Activated CD4-positive, alpha-beta T cell treated with anti-CD3 and anti-CD28 coated beads, Interleukin-2, Interleukin-4, amounts not matched to agents 100 ng/mL and 50 ng/mL, durations not matched to agents 16 hours and 8 hours (primary cell): ENCODE measurements around the gene COL18A1.
"Not testable (repeated sequence)": the region's sequence is repeated elsewhere in the genome, so short reads cannot be mapped to it uniquely, and the experiment has no call there.

Experiments used
- DNase-seq: peaks from one replicate; pipeline ENCODE4 v3.0.0-alpha.2; 2020; ENCODE audit warnings: low spot score

Gene COL18A1

DNA sequence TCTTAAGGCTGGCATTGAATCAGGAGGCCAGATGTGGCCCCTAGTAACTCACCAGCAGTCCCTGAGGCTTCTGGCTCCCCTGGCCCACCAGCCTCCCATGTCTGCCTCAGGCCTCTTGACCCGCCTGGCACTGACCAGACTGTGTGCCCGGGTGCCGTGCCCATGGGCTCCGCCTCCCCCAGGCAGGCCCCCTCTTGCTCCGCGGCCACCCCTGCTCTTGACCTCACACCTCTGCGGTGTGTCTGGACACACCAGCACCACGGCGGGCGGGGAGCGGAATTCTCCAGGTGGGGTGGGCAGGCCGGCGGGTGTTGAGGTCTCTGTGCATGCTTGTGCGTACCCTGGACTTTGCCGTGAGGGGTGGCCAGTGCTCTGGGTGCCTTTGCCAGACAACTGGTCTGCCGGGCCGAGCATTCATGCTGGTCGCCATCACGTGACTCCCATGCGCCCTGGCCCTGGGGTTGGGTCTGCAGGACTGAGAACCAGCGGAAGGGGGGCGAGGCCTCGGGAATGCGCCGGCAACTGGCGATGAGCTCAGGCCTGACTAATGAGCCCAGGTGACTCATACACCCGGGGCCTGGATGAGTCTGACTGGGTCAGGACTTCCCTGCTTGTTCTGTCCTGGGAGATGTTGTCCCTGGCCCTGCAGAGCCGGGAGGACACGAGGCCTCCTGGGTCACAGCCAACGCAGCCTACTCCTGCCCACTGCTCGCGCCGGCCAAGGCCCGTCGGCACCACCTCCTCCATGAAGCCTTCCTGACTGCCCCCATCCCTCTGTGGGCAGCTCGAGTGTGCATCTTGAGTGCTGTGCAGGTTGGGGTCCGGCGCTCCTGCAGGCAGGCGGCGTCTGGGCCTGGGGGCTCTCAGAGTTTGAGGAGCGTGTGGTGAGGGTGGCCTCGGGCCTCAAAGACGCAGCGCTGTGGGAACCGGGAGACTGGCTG, 22.6 kb downstream of the COL18A1 start:
- DNase-seq = no peak

DNA sequence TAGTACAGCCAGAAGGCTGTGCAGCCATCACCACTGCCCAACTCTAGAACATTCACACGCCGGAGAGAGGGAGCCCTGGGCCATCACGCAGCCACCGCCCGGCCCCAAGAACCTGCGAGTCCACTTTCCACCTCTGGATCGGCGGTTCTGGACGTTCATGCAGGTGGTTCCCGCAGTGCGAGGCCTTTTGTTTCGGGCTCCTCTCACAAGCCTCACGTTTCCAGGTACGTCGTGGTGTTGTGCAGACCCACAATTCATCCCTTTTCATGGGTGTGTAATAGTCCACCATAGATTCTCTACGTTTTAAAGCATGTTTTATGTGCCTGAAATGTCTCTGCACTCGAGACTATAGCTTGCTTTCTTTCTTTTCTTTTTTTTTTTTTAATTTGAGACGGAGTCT, 23.6 kb downstream of the COL18A1 start:
- no peak for DNase-seq

DNA sequence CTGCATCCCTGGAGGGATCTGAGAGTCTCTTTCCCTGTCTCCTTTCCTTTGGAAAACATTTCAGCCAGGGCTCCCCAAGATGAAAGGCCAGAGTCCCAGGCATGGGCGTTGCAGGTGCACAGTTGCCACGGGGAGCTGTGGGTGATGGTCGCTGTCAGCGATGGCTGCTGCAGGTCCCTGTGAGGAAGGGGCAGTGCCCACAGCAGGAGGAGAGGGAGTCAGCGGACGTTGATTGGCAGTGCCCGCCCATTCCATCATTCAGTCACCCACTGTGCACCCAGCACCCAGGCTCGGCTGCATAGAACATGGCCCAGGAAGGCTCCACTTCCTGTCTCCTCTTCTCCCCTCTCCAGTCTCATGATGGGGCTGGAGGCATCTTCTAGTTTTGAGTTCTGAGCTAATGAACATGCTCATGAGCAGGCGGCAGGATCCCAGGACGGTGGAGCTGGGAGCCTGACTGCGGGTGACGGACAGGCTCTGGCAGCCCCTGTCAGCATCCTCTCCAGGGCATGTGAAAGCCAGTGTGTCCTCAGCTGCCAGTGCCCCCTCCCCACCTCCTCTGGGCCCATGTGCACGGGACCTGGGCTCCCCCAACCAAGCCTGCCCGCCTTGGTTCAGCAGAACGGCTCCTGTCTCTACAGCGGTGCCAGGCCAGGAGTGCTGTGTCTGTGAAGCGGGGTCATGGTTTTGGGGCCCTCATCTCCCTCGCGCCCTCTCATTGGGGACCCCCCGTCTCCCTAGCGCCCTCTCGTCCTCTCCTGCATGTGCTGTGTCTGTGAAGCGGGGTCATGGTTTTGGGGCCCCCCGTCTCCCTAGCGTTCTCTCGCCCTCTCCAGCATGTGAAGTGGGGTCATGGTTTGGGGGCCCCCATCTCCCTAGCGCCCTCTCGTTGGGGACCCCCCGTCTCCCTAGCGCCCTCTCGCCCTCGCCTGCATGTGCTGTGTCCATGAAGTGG, 24.5 kb downstream of the COL18A1 start:
- no peak for DNase-seq

DNA sequence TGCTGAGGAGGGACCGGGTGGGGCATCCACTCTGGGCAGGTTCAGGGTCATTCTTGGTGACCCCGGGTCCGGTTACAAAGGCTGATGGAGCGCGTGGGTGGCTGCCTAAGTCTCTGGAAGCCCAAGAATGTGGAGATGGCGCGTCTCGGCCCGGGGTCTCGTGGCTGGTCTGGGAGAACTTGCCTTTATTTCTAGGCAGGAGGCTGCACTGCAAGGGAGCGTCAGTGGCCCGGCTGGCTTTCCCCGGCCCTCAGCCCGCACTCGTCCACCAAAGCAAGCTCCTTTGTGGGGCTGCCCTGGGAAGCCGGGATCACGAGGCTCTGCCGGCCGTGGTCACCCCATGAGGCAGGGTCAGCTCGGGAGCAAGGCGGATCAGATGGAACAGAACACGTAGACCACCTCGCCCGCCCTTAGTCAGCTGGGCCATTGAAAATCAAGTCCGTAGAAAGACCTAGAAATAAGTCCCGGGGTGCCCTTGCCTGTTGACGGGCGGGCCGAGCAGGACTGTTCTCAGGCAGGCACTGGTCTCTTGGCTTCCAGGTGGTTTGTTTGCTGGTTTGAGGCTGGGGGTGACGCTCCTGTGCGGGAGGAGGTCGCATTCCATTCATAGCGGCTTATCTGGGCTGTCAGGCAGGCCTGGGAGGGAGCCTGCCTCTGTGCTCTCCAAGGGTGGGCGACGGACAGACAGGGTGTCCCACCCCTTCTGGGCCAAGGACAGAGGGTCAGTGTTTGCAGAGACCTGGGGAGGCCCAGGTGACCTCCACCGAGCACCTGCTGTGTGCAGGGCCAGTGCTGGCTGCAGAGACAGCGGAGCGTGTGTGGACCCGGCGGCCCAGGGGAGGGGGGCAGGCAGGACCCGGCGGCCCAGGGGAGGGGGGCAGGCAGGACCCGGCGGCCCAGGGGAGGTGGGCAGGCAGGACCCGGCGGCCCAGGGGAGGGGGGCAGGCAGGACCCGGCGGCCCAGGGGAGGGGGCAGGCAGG, 25.8 kb downstream of the COL18A1 start:
- DNase-seq = no peak

DNA sequence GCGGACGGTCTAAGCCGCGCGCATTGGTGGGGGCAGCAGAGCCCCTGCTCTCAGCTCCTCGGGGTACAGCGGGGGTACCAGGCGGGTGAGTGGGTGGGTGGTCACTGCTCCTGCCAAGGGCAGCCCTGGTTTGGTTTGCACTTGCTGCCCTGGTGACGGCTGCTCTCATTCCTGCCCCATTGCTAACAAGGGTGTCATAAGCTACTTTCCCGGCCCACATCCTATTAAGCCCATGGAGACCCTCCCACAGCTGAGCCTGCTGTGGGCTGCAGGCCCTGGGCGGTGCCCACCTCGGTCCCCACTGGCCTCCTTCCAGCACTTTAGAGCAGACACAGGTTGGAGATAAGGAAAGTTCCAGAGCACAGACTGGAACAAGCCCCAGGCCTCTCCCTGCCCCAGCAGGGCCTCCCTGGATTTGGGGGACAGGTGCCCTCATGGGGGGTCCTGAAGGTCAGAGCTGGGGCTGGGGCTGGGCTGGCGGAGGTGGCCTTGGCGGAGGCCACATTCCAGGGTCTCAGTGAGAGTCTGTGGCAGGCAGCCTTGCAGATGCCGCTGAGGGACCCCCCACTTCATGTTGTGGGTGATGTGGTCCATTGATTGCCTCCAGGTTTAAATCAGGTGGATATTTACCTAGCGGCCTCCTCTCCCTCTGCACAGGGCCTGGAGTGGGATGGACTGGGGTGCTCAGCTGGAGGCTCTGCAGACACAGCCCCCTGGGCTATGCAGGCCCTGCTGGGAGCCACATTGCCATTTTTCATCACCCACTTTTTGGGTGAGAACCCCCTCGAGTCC, 27.0 kb downstream of the COL18A1 start:
- DNase-seq = no peak

DNA sequence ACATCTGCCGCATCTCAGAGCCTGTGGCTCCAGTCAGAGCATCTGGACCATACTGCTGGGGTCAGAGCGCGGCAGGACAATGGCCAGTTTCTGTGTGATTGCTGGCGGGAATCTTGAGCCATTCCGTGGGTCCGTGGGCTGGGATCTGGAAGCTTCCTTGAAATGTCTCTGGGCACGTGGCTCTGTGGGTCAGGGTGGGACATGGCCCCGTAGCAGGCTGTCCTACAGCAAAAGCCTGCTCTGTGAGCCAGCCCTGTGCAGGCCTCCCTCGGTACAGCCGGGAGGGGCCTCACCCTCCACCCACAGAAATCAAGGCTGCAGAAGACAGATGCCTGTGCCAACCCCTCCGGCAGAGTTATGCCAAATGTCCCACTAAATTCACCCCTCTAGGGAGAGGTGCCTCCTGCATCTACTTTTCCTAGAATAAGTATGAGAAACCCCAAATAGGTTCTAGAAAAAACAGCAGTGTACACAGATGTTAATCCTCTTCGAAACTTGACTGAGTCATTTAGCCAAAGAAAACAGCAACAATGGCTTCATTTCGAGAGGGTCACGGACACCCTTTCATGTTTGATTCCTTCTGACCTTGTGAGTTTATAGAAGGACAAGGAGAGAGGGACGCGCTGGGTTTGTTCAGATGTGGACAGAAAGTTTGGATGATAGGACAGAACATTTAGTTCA, 27.8 kb downstream of the COL18A1 start:
- no peak for DNase-seq

DNA sequence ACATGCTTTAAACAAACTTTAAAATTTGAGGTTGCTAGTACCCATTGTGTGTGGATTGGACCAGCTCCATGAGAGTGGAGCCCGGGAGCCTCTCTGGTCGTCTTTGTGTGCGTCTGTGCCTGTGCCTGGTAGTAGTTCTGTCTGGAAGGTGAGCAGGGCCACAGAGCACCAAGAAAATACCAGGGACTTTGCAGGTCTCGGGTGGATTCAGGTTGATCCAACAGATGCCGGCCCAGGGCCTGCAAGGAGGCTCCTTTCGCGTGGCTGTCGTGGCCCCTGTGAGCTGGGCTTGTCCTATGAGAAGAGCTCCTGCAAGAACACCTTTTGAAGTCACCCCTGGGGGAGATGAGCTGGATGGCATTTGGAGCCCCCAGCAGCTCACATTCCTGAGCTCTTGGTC, 28.3 kb downstream of the COL18A1 start:
- no peak for DNase-seq

DNA sequence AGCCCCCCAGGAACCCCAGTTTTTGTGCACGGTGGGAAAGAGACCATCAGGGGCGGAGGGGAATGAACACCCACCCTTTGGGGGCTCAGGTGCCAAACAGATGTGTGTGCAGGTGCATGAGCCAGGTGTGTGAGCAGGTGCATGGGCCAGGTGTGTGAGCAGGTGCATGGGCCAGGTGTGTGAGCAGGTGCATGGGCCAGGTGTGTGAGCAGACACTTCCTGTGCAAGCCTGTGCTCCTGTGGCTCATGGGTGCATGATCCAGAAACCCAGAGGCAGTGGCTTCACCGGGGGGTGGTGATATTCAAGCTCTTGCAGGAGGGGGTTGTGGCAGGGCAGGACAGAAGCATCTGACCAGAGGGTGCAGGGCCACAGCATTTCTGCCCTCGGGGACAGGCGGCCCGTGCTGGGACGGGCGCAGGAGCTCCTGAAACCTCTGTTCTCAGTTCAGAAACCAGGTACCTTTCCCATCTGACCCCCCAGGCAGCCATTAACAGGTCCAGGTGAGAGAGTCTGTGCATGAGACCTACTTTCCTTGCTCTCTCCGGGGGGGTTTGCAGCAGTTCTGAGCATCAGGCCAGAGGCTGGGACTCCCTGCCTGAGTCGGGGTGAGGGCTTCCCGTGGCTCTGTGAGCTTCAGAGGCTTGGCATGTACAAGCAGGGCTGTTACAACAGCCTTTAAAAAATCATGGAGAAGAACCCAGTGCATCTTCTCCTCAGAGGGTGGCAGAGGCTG, 29.1 kb downstream of the COL18A1 start:
- DNase-seq = no peak

DNA sequence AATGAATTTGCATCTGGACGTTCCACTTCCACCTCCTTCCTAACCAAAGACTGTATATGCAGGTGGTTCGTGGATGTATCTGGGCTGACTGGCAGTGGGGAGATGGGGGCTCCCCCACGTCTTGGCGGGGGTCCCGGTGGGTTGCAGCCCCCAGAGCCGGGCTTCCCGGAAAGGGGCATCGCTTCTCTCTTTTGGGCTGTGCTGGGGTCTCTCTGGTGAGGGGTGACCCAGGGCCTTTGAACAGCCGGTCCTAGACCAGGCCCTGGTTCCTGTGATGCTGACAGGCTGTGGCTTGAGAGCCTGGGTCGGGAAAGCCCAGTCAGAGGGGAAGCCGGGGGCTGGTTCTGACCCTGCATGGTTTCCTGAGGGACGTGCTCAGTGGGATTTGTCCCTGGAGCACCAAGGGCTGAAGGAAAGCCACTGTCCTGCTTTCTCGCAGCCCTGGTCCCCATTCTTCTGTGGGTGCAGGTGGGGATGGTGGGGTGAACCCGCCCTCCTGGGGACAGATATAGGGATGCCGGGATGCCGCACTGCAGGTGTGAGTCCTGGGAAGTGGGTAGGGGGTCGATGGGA, 29.8 kb downstream of the COL18A1 start:
- no peak for DNase-seq

DNA sequence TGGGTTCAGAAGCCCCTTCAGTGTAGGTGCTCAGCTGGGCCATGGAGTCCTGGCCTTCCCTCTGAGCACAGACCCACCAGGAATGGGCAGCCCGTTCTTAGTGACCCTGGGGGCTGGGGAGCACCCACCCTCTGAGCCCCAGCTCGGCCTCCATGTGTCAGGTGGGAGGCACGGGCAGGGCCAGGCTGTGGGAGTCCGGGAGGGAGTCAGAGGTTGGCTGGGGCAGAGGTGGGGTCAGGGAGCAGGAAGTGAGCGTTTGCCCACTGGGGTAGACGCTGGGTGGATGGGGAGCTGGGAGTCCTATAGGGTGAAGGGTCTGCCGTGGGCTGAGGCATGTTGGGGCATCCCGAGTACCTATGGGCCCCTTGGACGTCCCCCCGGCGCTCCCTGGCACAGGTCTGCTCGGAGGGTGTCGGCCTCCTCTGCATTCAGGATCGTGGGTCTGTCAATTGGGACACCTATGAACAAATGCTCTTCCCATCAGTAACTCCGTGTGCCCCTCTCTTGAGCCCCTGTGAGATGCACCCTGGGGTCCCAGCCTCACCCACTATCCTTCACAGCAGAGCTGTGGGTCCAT, 30.5 kb downstream of the COL18A1 start:
- DNase-seq = no peak

DNA sequence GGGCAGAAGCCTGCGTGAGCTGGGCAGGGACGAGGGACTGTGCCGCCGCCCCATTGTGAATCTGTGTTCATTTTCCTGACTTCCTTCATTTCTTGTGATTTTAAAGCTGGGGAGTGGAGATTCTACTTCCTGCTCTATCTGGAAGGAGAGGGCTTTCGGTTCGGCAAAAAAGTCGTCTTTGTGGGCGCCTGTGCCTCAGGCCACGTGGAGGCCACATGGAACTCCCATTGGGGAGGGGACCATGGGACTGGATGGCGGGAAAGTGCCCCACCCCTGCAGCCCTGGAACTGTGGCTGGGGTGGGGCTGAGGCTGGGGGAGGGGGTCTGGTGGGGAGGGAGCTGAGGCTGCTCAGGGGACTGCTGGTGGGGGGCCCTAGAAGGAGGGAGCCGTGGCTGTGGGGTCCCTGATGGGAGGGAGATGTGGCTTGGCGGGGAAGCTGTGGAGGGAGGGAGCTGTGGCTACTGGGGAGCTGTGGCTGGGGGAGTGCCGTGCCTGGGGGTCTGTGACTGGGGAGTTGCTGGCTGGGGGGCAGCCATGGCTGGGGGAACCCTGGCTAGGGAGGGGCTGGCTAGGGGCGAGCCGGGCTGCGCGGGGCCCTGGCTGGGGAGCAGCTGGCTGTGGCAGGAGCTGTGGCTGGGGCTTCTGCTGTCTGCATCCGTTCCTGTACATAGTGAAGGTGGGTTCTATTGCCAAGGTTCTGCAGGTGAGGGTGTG, 31.5 kb downstream of the COL18A1 start:
- no peak for DNase-seq

DNA sequence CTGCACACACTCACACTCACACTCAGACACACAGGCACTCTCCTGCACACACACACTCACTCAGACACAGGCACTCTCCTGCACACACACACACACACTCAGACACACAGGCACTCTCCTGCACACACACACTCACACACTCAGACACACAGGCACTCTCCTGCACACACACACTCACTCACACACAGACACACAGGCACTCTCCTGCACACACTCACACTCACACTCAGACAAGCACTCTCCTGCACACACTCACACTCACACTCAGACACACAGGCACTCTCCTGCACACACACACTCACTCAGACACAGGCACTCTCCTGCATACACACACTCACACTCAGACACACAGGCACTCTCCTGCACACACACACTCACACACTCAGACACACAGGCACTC, 32.9 kb downstream of the COL18A1 start:
- not testable (repeated sequence) for DNase-seq

DNA sequence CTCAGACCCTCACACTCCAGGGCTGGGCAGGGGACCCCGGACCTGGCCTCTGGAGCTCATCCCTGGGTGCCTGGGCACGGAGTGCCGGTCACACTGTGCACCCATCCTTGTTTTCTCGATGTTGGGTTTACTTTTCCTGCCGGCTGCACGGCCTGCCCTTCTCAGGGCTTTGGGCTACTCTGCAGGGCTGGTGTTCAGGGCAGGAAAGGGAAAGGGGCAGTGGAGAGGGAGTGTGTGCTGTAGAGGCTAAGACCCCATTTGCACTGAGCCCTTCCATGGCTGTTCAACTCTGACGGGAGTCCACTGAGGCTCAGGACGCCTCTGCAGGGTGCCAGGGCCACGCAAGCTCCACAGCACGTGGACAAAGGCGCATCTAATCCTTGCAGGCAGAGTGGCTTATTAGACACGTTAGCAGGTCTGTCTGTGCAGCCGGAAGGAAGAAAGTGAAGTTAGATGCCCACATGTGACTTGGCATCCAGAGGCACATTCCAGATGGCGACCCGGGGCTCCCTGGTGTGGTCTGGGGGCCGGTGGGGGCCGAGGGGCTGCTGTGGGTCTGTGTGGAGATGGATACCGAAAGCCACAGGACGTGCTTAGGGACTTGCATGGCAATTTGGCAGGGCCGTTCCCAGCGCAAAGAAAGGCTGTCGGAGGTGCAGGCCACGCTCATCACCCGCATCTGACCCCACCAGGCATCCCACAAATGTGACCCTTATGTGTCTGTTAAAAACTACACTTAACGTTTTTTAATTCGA, 33.6 kb downstream of the COL18A1 start:
- DNase-seq = no peak

DNA sequence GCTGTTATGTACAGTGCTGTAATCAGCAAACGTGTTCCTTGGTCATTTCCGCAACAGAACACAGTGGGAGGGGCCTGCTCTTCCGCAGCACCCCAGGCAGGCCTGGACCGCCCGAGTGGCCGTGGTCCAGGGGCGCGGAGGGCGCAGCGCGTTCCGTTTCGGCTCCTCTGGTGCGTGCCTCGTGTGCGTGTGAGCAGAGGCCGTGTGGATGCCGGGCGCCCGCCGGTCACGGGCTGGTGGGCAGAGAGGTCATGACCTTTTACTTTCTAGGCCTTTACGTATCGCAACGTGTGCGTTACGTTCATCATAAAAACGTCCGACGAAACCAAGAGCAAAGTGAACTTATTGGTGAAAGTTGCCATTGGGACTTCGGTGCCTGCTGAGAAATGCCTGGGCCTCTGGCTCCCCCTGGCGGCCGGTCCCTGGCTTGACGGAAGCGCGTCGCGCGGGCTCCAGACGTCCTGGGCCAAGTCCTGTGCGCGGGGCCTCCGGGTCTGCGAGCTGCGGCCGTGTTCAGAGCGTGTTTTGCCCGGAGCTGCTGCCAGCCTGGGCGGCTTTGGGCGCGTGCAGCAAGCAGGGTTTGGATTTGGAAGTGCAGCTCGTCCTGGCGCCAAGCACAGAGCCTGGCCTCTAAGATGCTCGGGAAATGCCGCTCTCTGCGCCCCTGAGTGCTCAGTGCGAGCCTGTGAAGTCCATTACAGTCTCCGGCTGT, 34.4 kb downstream of the COL18A1 start:
- DNase-seq = peak; percentile 83

DNA sequence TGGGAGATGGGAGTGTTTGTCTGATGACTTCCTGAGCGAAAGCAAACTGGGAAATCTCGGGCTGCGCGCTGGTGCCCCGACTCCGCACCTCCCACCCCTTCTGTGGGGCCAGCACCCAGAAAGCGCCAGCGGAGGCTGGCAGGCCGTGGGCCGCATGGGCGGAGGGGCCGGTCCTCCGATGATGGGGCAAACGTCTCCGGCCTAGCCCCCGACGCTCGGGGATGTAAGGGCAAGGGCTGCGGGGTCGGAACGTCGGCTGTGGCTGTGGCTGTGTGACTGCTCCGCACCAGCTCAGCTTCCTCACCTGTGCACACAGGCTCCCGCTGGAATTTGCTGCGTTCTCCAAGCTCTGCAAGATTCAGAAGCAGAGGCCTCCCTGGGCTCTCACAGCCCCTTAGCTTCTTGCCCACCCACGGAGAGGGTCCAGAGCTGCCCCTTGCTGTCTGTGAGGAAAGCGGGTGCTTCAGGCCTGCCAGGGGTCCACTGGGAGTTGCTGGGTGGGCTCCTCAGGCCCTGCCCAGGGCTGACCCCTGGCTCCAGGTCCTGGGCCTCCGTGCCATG, 35.0 kb downstream of the COL18A1 start:
- no peak for DNase-seq

DNA sequence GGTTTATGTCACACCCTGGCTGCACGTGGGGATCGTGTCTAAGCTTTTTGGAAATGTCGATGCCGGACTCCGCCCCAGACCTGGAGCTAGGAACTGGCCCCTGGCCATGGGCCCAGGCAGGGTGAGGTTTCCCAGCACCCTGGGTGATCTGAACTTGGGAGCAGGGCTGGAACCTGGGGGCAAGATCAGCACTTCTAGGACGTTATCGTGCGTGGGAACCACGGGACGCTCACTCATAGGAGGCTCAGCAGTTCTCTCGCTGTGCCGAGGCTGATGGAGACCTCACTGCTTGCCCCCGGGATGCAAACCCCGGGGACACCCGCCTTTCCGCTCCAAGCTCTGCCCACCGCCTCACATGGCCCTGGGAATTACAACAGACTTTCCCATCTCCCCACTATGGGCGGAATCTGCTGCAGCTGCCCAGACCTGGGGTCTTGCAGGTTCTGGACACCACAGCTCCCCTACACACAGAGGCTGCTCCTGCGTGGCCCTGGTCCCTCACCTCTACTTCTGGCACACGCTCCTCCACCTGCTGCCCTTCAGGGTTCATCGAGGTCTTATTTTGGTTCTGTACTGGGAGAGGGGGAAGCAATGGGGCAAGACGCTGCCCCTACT, 35.9 kb downstream of the COL18A1 start:
- no peak for DNase-seq
